ENCODE measurements around the gene ADK.

DNA sequence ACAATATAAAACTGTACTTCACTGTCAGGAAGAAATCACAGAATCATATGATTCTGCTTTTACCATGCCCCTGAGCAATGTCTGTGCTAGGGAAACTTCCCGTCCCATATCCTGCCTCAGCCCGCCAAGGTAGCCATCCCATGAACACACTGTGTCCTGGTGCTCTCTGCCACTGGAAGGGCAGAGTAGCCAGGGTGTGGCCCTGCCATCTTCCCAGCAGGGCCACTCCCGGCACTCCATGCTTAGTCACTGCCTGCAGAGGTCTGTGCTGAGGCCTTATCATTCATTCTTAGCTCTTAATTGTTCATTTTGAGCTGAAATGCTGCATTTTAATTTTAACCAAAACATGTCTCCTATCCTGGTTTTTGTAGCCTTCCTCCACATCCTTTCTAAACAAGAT lies 32.2 kb upstream of the ADK start:
- TF ChIP-seq, protein P1, sequence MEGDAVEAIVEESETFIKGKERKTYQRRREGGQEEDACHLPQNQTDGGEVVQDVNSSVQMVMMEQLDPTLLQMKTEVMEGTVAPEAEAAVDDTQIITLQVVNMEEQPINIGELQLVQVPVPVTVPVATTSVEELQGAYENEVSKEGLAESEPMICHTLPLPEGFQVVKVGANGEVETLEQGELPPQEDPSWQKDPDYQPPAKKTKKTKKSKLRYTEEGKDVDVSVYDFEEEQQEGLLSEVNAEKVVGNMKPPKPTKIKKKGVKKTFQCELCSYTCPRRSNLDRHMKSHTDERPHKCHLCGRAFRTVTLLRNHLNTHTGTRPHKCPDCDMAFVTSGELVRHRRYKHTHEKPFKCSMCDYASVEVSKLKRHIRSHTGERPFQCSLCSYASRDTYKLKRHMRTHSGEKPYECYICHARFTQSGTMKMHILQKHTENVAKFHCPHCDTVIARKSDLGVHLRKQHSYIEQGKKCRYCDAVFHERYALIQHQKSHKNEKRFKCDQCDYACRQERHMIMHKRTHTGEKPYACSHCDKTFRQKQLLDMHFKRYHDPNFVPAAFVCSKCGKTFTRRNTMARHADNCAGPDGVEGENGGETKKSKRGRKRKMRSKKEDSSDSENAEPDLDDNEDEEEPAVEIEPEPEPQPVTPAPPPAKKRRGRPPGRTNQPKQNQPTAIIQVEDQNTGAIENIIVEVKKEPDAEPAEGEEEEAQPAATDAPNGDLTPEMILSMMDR (IDR thresholded peaks at IDR 0.05), result no peak
- TF ChIP-seq POLR2A (IDR thresholded peaks at IDR 0.05), result no peak

Data from right lobe of liver (tissue), 4 donors.